Neural crest cell (in vitro differentiated cells): ENCODE data around the gene GRP. TPM values are rescaled to one million over a fixed set of nuclear protein-coding genes. Genes with fewer than 3 reads are reported as not detected.

Source experiments
- DNase-seq: peaks from one replicate; pipeline ENCODE4 v3.0.0; 2021; ENCODE audit warnings: low read depth, mixed read lengths, low spot score
- H3K27ac Mint-ChIP-seq: one replicate; pipeline ENCODE4 v1.8.0; 2021; ENCODE audit warnings: mild to moderate bottlenecking, mixed read lengths; ENCODE audit not compliant: unreplicated experiment
- H3K27me3 Mint-ChIP-seq: 2 replicates; pipeline ENCODE4 v1.8.0; 2021; ENCODE audit warnings: low read depth, mild to moderate bottlenecking, mixed read lengths
- H3K36me3 Mint-ChIP-seq: 2 replicates; pipeline ENCODE4 v1.8.0; 2021; ENCODE audit warnings: low read depth, mild to moderate bottlenecking, mixed read lengths
- H3K4me1 Mint-ChIP-seq: 2 replicates; pipeline ENCODE4 v1.8.0; 2021; ENCODE audit warnings: mixed read lengths
- H3K4me3 Mint-ChIP-seq: one replicate; pipeline ENCODE4 v1.8.0; 2021; ENCODE audit warnings: mild to moderate bottlenecking, mixed read lengths
- H3K9me3 Mint-ChIP-seq: 2 replicates; pipeline ENCODE4 v1.8.0; 2021; ENCODE audit warnings: mixed read lengths
- long read RNA-seq: library from polyadenylated mRNA; unstranded; transcript quantifications from one replicate; pipeline ENCODE4 v2.0.0, GENCODE V29; 2020
- total RNA-seq: library from RNA; stranded (reverse); gene quantifications from 2 replicates; pipeline ENCODE4 v1.2.1, GENCODE V29; 2021
- TF ChIP-seq, protein P1 (sequence below): fragments of 200-600 bp; sonication (generic); conservative IDR thresholded peaks from 2 replicates; pipeline ENCODE4 v1.5.0; 2021; ENCODE audit warnings: antibody characterized with exemption, mild to moderate bottlenecking

Gene GRP
- total RNA-seq = not detected in 2 replicates
- long read RNA-seq = 0 reads

DNA sequence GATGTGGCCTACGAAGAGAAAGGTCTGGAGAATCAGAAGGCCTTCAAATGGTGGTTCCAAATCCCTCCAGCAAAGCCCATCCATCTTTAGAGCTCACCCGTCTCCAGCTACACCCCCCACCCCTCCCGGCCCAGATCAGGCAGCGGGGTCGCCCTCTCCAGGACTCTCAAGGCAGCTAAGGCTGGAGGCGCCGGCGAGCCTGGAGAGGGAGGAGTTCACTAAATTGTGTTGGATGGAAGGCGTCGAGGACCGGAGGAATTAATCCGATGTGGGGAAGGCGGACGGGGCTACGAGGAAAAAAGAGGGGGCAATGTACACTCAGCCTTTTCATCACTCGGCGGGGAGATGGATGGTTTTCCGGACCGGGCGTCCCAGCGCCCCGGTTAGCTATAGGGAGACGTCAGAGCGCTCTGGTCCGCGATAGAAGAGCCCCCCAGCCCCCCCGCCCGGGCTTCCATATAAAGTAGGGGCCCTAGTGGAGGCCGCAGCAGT, at the start of gene GRP:
Gene GRP, plus strand, starts transcription at position 487 of the 492 bp plus-strand sequence. CDS start 108 bp downstream, outside the sequence.
- H3K4me3 Mint-ChIP-seq = peak within 1 kb of the TSS; percentile 66
- H3K9me3 Mint-ChIP-seq = no peaks in the 10 kb centered on the region
- H3K27ac Mint-ChIP-seq = no peak within 1 kb of the TSS
- H3K4me1 Mint-ChIP-seq = peaks cover 13% of the 10 kb centered on the region
- no peak for DNase-seq
- H3K27me3 Mint-ChIP-seq = peaks cover 100% of the 10 kb centered on the region
- no peaks in the 10 kb centered on the region for H3K36me3 Mint-ChIP-seq
- TF ChIP-seq, protein P1, sequence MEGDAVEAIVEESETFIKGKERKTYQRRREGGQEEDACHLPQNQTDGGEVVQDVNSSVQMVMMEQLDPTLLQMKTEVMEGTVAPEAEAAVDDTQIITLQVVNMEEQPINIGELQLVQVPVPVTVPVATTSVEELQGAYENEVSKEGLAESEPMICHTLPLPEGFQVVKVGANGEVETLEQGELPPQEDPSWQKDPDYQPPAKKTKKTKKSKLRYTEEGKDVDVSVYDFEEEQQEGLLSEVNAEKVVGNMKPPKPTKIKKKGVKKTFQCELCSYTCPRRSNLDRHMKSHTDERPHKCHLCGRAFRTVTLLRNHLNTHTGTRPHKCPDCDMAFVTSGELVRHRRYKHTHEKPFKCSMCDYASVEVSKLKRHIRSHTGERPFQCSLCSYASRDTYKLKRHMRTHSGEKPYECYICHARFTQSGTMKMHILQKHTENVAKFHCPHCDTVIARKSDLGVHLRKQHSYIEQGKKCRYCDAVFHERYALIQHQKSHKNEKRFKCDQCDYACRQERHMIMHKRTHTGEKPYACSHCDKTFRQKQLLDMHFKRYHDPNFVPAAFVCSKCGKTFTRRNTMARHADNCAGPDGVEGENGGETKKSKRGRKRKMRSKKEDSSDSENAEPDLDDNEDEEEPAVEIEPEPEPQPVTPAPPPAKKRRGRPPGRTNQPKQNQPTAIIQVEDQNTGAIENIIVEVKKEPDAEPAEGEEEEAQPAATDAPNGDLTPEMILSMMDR = no peak

DNA sequence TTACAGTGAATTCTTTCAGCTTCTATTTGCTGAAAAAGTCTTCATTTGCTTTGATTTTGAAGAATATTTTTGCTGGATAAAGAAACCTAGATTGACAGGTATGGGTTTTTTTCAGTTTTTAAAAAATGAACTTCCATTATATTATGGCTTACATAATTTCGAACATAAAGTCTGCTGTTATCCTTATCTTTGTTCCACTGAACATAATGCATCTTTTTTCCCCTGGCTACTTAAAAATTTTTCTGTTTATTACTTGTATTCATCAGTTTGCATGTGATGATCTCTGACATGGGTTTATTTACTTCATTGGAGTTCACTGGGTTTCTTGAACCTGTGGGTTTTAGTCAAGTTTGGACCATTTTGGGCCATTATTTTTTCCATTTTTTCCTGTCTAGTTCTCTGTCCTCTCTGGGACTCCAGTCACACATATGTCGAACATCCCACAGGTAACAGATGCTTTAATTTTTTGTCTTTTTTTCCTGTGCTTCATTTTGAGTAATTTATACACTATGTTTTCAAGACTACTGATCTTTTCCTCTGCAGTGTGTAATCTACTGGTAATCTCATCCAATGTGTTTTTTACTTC, 47.2 kb upstream of the GRP start:
- no peak overlapping the region for H3K4me3 Mint-ChIP-seq
- H3K9me3 Mint-ChIP-seq = peaks cover 19% of the 10 kb centered on the region
- H3K27me3 Mint-ChIP-seq = no peaks in the 10 kb centered on the region
- H3K27ac Mint-ChIP-seq = no peak overlapping the region
- H3K36me3 Mint-ChIP-seq = peaks cover 21% of the 10 kb centered on the region
- no peak for DNase-seq
- H3K4me1 Mint-ChIP-seq = peaks cover 22% of the 10 kb centered on the region
- TF ChIP-seq, protein P1 = no peak

DNA sequence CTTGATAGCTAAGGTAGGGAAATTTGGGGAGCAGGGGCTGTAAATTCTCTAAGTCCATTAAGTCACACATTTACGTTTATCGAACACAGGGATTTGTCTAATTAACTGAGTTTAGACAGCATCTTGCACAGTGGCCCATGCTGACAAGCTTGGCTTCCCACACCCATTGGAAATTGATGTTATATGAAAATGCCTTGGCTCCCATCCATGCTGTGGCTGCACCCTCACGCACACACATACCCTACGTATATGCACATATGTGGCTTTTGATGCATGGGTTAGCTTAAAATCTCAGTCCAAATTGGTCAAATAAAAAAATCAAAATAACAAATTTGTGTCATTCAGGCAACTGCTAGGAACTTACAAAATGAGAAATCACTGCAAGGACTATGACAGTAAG, 42.5 kb upstream of the GRP start:
- no peak overlapping the region for H3K4me3 Mint-ChIP-seq
- peaks cover 7% of the 10 kb centered on the region for H3K9me3 Mint-ChIP-seq
- TF ChIP-seq, protein P1 = no peak
- H3K36me3 Mint-ChIP-seq = peaks cover 12% of the 10 kb centered on the region
- DNase-seq = no peak
- H3K27me3 Mint-ChIP-seq = no peaks in the 10 kb centered on the region
- H3K4me1 Mint-ChIP-seq = peaks cover 11% of the 10 kb centered on the region
- no peak overlapping the region for H3K27ac Mint-ChIP-seq

DNA sequence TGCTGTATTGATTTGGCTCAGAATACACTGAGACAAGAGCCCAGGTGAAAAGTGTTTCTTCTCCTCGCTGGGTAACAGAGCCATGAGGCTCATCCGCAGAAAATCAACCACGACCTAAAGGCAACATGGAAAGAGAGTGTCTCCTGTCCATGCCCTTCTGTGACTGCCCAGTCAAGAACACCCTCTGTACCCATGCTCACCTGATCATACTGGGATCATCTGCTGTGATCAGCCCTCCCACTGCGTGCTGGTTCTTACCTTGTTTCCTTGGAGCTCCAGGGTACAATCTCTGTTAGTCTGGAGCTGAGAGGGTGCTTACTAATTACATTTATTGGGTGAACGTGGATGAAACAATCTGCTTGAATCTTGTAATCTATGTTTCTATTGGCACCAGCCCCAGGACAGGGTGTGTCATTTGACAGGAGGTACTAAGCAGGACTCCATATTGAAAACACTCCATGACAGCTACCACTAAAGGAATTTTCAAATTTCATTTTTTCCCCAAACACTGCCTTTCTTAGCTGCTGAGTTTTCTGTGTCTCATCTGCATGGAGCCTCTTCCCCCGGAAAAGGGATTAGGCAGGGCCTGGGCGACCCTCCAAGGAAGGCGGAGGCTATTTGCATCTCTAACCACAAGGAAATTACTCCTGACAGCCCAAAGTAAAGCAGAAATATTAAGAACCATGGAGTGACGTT, 39.7 kb upstream of the GRP start:
- Mint-ChIP-seq H3K4me3 (no peak overlapping the region), H3K9me3 (no peaks in the 10 kb centered on the region), H3K27ac (peak overlapping the region; percentile 57), H3K36me3 (no peaks in the 10 kb centered on the region), H3K4me1 (peaks cover 8% of the 10 kb centered on the region), H3K27me3 (peaks cover 3% of the 10 kb centered on the region)
- TF ChIP-seq, protein P1 = no peak
- DNase-seq = no peak

DNA sequence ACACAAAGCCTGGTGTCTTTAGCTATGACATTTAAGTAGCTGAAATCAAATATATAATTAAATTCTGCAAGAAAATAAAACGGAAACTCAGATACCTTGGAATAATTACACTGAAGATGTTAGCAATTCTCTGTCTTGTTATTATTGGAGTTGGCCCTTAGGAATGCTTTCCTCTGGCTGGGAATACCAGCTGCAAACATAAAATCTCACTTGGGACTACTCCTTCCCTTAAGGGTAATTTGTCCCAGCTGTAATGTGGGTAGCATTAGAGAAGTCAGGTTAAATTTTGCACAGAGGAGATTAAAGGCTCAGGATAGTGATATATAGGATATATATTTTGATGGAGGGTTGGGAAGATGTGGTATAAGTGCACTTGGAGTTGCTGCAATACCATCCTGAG, 37.3 kb upstream of the GRP start:
- no peaks in the 10 kb centered on the region for H3K36me3 Mint-ChIP-seq

More for the DNA sequence above, 37.3 kb upstream of the GRP start:
- TF ChIP-seq, protein P1 = no peak
- Mint-ChIP-seq H3K27me3 (peaks cover 3% of the 10 kb centered on the region), H3K27ac (no peak overlapping the region), H3K4me1 (no peaks in the 10 kb centered on the region), H3K4me3 (no peak overlapping the region), H3K9me3 (no peaks in the 10 kb centered on the region)
- DNase-seq = no peak
